ENCODE results near the gene SPATA46. TPM values are rescaled to one million over a fixed set of nuclear protein-coding genes. Genes with fewer than 3 reads are reported as not detected.

The SPATA46 gene, protein sequence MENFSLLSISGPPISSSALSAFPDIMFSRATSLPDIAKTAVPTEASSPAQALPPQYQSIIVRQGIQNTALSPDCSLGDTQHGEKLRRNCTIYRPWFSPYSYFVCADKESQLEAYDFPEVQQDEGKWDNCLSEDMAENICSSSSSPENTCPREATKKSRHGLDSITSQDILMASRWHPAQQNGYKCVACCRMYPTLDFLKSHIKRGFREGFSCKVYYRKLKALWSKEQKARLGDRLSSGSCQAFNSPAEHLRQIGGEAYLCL
- not detected in 5 replicates for total RNA-seq (2022; extraction: Qiagen RNA extraction)

DNA sequence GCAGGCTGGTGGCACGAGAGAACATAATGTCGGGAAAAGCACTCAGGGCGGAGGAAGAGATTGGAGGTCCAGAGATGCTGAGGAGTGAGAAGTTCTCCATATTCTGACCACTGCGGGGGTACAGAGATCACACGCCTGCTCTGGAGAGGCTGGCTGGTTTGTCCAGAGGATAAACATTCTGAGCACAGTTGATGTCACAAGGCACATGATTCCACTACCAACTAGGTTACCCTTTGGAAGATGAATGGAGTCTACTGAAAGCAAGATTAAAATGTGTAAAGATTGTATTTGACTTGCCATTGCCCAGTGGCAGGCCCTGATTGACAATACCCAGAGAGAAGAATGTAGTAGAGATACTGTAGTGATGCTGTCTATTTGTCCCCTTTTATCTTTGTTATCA, at the start of gene SPATA46:
Gene SPATA46, minus strand, starts transcription at position 164 of the 400 bp plus-strand sequence. Its CDS starts 64 bp downstream, at position 100.

DNA sequence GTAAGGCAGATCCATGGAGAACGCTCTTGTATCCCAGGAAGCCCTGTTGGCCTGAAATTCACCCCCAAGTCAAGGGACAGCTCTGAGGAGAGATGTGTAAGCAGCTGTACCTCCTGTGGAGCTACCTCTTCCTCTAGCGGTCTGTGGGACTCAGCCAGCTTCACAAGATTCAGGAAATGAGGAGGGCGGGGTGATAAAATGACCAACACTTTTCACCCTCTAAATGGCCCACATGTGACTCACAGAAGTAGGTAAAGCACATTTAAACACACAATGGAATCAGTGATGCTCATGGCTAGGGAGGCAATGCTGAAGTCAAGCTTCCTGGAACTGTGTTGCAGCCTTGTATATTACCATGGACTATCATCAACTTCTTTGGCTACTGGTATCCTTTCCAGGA, 35.3 kb upstream of the SPATA46 start, which contains the start of gene SH2D1B:
Gene SH2D1B, minus strand, starts transcription at position 135 of the 400 bp plus-strand sequence. Its CDS starts 120 bp downstream, at position 15.

DNA sequence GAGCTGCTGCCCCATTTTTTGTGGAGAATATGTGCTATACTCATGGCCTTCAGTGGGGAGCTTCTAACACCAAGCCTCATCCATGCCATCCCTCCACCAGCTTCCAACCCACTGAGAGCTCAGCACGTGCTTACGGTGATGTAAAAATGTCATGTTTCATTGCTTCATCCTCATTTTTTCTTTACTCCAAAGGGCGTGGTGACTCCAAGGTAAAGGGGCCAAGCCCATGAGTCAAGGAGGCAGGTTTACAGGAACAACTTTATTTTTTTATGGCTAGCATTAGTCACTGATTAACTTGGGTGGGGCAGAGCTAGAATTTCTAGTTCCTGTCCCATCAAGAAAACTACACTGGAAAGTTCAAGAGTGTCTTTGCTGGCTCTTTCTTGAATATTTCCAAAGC, 4.7 kb upstream of the SPATA46 start, which contains the start of gene C1orf226:
Gene C1orf226, plus strand, starts transcription at position 346 of the 400 bp plus-strand sequence. CDS start 174 bp downstream, outside the sequence.

Other genes starting within 250 kb of the SPATA46 start
- gene C1orf226, start 4.9 kb upstream of the SPATA46 start, total RNA-seq (2022; extraction: Qiagen RNA extraction) = 0.64 to 0.92 TPM (median 0.76 TPM) in 5 replicates
- 0.11 to 0.36 TPM (median 0.21 TPM) in 5 replicates for gene SH2D1B, start 35.3 kb upstream of the SPATA46 start, total RNA-seq (2022; extraction: Qiagen RNA extraction)
- gene UHMK1, start 121.0 kb upstream of the SPATA46 start, total RNA-seq (2022; extraction: Qiagen RNA extraction) = 16.0 to 27.1 TPM (median 21.3 TPM) in 5 replicates
- gene UAP1, start 184.9 kb upstream of the SPATA46 start, total RNA-seq (2022; extraction: Qiagen RNA extraction) = 29.6 to 43.9 TPM (median 34.2 TPM) in 5 replicates

Measured in A549 treated with dexamethasone at 1 μM for 4 hours (cell line).